ENCODE data around the gene RPTOR.

Gene RPTOR

DNA sequence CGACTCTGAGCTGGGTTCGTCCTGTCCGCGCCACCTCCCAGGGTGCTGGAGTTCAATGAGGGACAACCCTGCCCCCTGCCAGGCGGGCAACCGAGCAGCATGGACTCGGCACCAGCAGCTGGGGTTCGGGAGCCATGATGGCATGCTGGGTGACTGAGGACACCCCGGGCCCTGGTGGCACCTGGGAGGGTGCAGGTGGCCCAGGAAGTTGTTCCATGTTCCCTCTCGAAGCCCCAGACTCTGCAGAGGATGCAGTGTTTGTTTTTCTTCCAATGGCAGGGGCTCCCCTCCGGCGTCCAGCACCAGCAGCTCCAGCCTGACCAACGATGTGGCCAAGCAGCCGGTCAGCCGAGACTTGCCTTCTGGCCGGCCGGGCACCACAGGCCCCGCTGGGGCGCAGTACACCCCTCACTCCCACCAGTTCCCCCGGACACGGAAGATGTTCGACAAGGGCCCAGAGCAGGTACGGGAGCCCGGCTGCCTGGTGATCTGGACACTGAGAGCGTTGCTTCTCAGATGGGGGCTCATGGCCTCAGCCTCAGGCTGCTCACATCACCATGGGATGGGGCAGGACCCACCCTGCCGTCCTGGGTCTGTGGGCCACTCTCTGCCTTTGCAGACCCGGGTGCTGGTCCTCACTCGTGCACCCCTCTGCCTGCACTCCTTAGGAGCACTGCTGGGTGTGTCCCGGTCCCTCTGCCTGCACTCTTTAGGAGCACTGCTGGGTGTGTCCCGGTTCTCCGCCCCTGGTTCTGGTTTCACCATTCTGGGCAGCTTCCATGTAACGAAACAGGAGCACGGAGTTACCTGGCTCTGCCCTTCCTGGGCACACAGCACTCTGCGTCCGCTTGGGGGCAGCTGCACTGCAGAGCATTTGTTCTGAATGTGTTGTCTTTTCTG lies 378.8 kb downstream of the RPTOR start:
- DNase-seq, result no peak

GRCh38 chr17:80924111-80924806 lies 379.6 kb downstream of the RPTOR start:
- DNase-seq, result no peak

DNA sequence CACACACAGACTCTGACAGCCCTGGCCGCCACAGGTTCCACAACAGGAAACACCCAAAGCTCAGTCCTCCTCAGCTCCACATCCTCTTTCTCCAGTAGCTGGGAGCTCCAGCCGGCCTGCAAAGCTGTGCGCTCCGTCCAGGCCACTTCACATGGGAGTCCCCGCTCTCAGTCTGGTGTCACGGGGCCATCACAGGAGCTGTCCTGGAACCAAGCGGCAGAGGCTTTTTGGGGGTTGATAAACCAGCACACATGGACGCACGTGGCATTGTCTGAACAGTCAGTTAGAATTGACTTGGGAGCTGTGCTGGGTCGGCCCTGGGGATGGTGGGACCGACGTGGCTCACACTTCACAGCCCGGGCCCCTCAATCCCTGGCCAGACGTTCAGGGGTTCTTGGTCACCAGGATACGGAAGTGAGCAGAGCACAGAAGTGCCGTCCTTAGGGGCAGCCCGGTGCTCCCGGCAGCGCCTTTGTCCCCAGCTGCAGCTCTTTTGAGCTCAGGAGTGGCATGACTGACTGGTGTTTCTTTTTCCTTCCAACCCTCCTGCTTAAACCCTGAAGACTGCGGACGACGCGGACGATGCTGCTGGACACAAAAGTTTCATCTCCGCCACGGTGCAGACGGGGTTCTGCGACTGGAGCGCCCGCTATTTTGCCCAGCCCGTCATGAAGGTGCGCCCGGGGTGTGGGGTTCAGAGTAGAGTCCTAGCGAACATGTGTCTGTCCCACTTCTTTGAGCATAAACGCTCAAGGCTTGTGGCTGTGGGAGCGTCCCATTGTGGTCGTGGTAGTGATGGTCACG lies 380.4 kb downstream of the RPTOR start:
- no peak for DNase-seq

DNA sequence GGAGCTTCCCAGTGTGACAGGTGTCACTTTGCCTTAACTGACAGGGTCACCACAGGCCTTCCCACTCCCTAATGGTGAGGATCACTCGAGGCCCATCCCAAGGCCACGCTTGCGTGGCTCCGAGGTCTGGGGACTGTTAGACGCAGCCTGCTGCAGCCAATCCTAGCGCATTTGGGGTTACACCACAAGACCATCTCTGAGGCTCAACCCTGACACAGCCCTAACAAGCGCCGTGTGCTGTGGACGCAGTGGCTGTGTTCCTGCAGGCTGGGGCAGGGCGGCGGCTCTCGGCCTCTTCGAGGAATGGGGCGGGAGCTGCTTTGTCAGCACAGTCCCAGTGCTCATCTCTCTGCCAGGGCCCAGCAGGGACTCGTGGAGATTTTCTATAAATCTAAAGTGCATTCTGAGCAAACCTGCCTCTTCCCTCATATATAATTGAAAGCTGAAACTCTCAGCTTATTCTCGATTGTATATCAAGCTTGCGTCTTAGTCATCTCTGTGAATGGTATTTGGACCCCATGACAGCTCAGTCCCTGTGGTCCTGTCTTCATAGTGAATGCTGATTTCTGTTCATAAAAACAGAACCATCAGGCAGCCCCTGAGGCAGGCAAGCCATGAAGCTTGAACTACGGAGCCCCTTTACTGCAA lies 381.2 kb downstream of the RPTOR start:
- DNase-seq, result no peak

DNA sequence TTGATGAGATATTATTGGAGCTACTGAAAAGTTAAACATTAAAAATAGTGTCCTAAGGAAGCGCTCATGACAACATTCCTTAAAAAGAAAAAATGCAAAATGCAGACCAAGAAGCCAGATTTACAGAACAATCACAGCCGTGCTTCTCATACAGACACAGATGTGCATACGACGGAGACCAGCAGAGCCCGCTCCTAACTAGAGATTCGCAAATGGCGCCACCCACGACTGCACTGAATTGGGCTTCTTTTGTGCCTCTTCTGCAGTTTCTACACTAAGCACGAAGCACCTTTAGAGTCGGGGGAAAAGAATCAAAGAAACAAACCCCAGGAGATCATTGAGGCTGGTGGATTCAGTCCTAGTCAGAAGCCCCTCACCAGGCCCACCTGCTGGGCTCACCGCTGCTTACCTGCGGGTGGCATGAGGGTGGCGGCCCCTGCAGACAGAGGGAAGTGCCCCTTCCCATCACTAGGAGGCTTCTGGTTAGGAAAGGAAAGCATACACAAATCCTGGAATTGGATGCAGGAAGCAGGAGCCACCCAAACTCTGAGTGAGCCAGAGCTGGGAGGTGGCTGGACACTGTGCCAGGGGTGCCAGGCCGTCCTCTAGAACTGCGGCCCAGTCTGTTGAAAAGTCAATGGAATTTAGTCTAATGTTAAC lies 382.1 kb downstream of the RPTOR start:
- DNase-seq, result no peak

DNA sequence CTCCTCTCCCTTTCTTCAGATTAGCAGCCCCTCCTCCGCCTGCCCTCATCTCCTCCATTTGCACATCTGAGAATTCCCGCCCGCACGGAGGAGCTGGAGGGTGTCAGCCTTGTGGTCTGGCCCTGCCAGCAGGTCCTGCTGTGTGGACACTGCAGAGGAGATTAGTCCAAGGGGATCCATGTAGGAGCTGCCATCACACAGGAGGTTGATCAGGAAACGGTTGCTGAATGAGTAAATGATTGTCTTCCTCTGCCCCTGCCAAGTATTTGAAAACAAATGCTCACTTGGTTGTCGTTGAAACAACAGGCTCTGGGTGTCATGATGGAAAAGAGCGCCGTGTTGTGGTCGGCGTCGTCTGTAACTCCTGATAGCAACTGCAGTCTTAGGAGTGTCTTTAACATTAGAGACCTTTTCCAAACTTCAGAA lies 383.2 kb downstream of the RPTOR start:
- no peak for DNase-seq

DNA sequence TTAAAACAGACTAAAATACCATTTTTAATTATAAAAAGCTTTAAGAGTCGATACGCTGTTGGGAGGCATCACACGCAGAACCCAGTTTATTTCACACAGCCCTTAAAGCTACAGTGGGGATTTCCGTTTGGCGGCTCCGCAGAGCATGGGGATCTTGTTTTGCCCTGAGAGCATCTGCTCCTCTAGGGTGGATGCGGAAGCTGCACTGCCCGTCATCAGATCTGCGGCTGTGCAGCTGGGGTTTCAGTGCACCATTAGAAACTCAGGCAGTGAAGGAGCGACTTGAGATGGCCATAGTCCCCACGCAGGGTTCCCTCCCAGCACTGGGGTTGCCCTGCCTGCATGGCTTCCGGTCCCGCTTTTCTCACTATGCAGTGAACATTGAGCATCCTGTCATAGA lies 384.8 kb downstream of the RPTOR start:
- no peak for DNase-seq

DNA sequence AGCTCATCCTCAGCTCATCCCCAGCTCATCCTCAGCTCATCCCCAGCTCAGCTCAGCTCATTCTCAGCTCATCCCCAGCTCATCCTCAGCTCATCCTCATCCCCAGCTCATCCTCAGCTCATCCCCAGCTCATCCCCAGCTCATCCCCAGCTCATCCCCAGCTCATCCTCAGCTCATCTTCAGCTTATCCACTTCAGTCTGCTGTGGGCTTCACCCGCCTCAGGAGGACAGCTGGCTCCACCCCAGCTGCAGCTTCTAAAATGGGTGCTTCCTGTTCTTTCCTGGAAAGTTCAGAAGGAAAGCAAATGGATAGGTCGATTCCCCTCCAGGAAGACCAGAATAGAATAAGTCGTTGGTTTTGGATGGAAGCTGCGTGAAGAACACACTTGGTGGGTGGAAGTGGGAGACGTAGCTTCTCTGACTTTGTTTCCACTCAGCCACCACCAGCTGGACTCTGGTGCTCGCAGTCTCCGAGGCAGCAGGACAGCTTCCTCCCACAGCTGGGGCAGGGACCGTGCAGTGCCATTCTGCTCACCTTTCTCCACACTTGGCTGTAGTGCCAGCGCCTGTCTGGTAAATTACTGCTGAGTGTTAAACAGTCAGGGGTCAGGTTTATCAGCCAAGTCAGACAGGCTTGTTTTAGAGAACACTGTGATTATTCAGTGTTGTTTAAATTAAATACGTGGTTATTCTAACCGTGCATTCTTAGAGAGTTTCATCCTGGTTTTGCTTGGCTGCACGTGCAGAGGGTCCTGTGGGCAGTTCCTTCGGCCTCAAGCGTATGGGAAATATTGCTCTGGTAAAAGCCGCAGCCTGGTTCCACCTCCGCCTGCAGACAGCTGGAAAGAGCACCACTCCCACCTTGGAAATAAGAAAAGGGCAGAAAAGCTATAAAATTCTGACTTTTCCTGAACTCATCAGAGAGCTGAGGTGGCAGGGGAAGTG lies 386.0 kb downstream of the RPTOR start:
- DNase-seq, result no peak

GRCh38 chr17:80931421-80932265 lies 387.0 kb downstream of the RPTOR start:
- no peak for DNase-seq

- no peak for DNase-seq
These were observed 390.9 kb downstream of the RPTOR start for GRCh38 chr17:80935526-80935925.

- DNase-seq, result no peak
These were observed 391.6 kb downstream of the RPTOR start for GRCh38 chr17:80936218-80936617.

- no peak for DNase-seq
These were observed 392.1 kb downstream of the RPTOR start for GRCh38 chr17:80936723-80937122.

DNA sequence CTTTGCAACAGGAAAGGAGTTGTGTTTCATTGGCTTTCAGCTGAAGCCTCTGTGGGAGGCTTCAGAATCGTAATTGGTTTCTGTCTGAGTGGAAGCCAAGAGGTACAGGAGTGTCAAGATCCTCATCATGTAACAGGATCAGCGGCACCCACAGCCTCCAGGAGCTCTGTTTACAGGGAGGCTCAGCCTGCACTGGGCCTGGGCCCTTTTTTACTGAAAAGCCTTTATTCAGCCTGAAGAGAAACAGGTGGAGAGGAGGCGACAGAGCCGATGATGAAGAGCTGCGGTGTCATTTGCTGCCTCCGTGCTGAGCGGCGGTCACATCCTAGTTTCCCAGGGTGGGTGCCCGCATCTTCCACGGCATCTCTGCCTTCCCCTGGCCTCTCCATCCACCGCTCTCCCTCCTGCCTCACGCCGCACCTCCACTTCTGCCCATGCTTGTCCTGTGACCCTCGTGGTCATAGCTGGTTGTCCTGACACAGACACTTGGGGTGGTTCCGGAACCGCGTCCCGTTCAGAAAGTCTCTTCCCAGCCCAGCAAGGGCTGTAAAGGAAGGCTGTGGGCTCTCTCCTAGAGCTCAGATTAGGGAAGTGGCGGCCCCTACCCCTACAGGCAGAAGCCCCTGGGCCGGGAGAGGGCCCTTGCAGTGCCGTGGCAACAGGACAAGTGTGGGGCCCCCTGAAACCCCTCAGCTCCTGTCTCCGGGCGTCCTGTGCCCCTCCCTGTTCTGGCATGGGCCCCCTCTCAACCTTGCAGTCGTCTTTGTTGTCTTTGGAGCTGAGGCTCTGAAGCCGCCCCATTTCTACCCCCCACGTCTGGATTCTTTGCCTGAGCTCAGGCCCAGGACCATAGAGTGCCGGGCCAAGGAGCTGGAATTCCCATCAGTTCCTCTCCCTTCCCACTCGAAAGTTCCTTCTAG lies 393.1 kb downstream of the RPTOR start:
- DNase-seq, result no peak

- DNase-seq, result no peak
These were observed 393.9 kb downstream of the RPTOR start for GRCh38 chr17:80938556-80938955.

GRCh38 chr17:80939151-80940145 lies 394.8 kb downstream of the RPTOR start:
- no peak for DNase-seq

DNA sequence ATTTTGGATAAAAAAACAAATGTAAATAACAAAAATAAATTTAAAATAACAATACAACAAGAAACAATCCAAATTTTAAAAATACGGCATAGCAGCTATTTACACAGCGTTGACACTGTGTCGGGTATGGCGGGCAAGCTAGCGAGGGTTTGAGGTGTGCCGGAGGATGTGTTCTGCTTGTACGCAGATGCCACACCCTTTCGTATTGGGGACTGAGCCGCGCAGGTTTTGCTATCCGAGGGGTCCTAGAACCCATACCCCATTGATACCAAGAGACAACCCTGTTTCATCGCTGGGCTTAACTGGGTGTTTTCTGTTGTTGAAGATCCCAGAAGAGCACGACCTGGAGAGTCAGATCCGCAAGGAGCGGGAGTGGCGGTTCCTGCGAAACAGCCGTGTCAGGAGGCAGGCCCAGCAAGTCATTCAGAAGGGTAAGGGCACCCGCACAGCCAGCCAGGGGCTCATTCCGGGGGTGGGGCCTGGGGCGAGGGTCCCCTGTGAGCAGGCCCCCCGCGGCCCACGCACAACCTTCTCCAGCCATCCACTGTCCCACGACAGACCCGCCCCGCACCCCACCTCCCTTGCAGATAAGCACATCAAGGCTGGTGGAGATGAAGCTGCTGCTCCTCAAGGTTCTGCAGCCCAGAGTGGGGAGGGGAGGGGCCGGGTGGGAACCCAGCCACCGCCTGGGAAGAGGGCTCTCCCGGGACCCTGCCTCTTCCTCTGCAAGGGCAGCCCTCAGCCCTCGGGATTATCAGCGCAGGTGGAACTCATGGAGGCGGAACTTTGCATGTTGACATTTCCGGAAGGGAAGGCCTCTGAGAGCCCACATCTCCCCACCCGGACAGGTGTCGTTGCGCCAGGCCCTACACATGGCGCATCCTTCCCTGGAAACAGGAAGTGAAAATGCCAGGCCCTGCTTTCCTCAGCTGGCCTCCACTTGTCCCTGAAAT lies 395.8 kb downstream of the RPTOR start:
- DNase-seq, result no peak

DNA sequence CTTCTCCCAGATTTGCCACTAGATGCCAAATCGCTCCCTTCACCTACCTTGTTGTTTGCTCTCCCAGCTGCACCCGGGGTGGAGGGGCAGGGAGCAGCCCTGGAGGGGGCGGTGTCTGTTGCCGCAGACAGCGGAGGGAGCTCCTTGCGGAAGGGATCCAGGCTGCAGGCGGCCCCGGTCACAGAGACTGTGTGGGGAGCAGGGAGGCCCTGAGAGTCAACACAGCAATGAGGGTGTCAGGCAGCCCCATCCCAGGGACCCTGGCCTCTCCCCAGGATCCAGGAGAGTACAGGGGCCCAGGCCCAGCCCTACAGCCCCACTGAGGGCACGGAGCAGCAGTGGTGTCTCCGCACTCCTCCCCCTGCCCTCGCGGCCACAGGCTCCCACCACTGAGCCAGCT lies 396.5 kb downstream of the RPTOR start:
- no peak for DNase-seq

Data from NCI-H1694 (cell line).